Endothelial cell of umbilical vein (primary cell): ENCODE results near the gene GNB2. TPM values are rescaled to one million over a fixed set of nuclear protein-coding genes. Genes with fewer than 3 reads are reported as not detected.

ENCODE experiments used
- BruUV-seq: library from RNA; stranded (reverse); fragments of 400-500 nt; replicated peaks from 2 replicates; lab custom pipeline; 2021; lab: Mats Ljungman, UMichigan
- CTCF ChIA-PET: fragments of 300-600, 350-600 bp; sonication (Branson Sonifier 250); formaldehyde crosslinking; loops from one replicate; lab custom pipeline; 2021; ENCODE audit warnings: antibody characterized with exemption, inconsistent platforms; lab: Charles Lee
- POLR2A ChIA-PET: fragments of 300-600, 350-600 bp; sonication (Branson Sonifier 250); formaldehyde crosslinking; loops from one replicate; lab custom pipeline; 2021; ENCODE audit warnings: antibody characterized with exemption, inconsistent platforms; lab: Charles Lee
- DNase-seq: peaks from one replicate; pipeline ENCODE4 v3.0.0-alpha.2; 2011; ENCODE audit warnings: low read depth, low spot score
- FAIRE-seq: peaks from 2 replicates; lab custom pipeline; 2011; peaks lifted over from hg19 to GRCh38; lab: Jason Lieb, UNC
- H2AFZ ChIP-seq: 2 replicates; pipeline ENCODE4 v1.6.0; 2012; ENCODE audit warnings: low read depth, low read length, control low read depth, inconsistent platforms
- H3K27ac ChIP-seq: 2 replicates; pipeline ENCODE4 v1.5.1; 2011; ENCODE audit warnings: low read depth, mild to moderate bottlenecking, control low read depth, low read length, moderate library complexity; ENCODE audit not compliant: insufficient read depth
- H3K27me3 ChIP-seq, 2 experiments: 2 replicates each; pipeline versions ENCODE4 v1.6.0 to v1.6.1; 2011; ENCODE audit warnings: low read length in 2 of 2, mixed read lengths in 1 of 2; ENCODE audit not compliant: control insufficient read depth in 2 of 2, insufficient read depth in 2 of 2
- H3K36me3 ChIP-seq, 2 experiments: 2 replicates in 1 of 2; 3 replicates in 1 of 2; pipeline ENCODE4 v1.5.1; 2011; ENCODE audit warnings: low read length in 2 of 2, mild to moderate bottlenecking in 1 of 2, moderate library complexity in 1 of 2; ENCODE audit not compliant: control insufficient read depth in 2 of 2, insufficient read depth in 2 of 2; ENCODE audit errors: extremely low read depth in 1 of 2
- H3K4me1 ChIP-seq: 3 replicates; pipeline ENCODE4 v1.5.1; 2011; ENCODE audit warnings: mild to moderate bottlenecking, low read length; ENCODE audit not compliant: control insufficient read depth, insufficient read depth; ENCODE audit errors: extremely low read depth
- H3K4me2 ChIP-seq: 2 replicates; pipeline ENCODE4 v1.6.1; 2011; ENCODE audit warnings: low read length, control low read depth, mixed read lengths; ENCODE audit not compliant: insufficient read depth
- H3K4me3 ChIP-seq, 3 experiments: fragments of 200-600 bp in 1 of 3; sonication (generic), shearing (Covaris generic) in 1 of 3; replicated peaks in 1 of 3; 2 replicates each; pipeline ENCODE4 v1.5.1; 2011 to 2016; ENCODE audit warnings: control low read depth in 3 of 3, low read length in 3 of 3, mild to moderate bottlenecking in 2 of 3, inconsistent platforms in 1 of 3, low read depth in 1 of 3, moderate library complexity in 1 of 3; ENCODE audit not compliant: insufficient read depth in 1 of 3
- H3K79me2 ChIP-seq: 2 replicates; pipeline ENCODE4 v1.6.0; 2012; ENCODE audit warnings: low read length, inconsistent platforms; ENCODE audit not compliant: control insufficient read depth, insufficient read depth
- H3K9ac ChIP-seq: replicated peaks from 2 replicates; pipeline ENCODE3; 2011; ENCODE audit warnings: low read length, control low read depth; ENCODE audit not compliant: insufficient read depth; ENCODE audit errors: extremely low read depth
- H3K9me1 ChIP-seq: replicated peaks from 3 replicates; pipeline ENCODE4 v1.6.0; 2011; ENCODE audit warnings: mild to moderate bottlenecking, low read length; ENCODE audit not compliant: control insufficient read depth, insufficient read depth; ENCODE audit errors: extremely low read depth
- H3K9me3 ChIP-seq: replicated peaks from 2 replicates; pipeline ENCODE4 v1.5.1; 2012; ENCODE audit warnings: low read length, inconsistent platforms; ENCODE audit not compliant: control insufficient read depth, insufficient read depth
- H4K20me1 ChIP-seq: replicated peaks from 2 replicates; pipeline ENCODE3; 2011; ENCODE audit warnings: mild to moderate bottlenecking, low read length; ENCODE audit not compliant: control insufficient read depth, insufficient read depth; ENCODE audit errors: extremely low read depth
- EZH2 ChIP-seq: IDR thresholded peaks from 2 replicates; pipeline ENCODE4 v1.6.1; 2012; ENCODE audit warnings: borderline replicate concordance, low read depth, mild to moderate bottlenecking, moderate library complexity, low read length, inconsistent platforms; ENCODE audit not compliant: severe bottlenecking
- FOS ChIP-seq: IDR thresholded peaks from 2 replicates; pipeline ENCODE4 v1.6.1; 2011; ENCODE audit warnings: mild to moderate bottlenecking, low read length, moderate library complexity, borderline replicate concordance; ENCODE audit not compliant: insufficient read depth
- GATA2 ChIP-seq: IDR thresholded peaks from 2 replicates; pipeline ENCODE4 v1.7.0; 2011; ENCODE audit warnings: low read depth, mild to moderate bottlenecking, moderate library complexity, mixed read lengths, low read length; ENCODE audit not compliant: insufficient read length, insufficient read depth
- JUN ChIP-seq: IDR thresholded peaks from 2 replicates; pipeline ENCODE4 v1.6.1; 2011; ENCODE audit warnings: borderline replicate concordance, low read depth; ENCODE audit not compliant: insufficient read length, insufficient read depth
- MAX ChIP-seq: IDR thresholded peaks from 2 replicates; pipeline ENCODE4 v1.6.1; 2011; ENCODE audit not compliant: insufficient read depth, insufficient read length
- MYC ChIP-seq: IDR thresholded peaks from one replicate; pipeline ENCODE4 v1.6.1; 2011; ENCODE audit warnings: mild to moderate bottlenecking, low read depth, low read length
- POLR2A ChIP-seq: IDR thresholded peaks from 2 replicates; pipeline ENCODE4 v1.6.1; 2012; ENCODE audit warnings: low read depth, mild to moderate bottlenecking, control low read depth, low read length
- POLR2AphosphoS5 ChIP-seq: IDR thresholded peaks from 2 replicates; pipeline ENCODE4 v1.6.1; 2012; ENCODE audit warnings: low read depth, mild to moderate bottlenecking, control low read depth, low read length, moderate library complexity; ENCODE audit not compliant: insufficient read depth
- dilution Hi-C: fragments of 300-500 bp; cut with MboI; formaldehyde crosslinking; loops from one replicate; pipeline ENCODE4 v1.15.0; 2019; ENCODE audit warnings: low sequenced_read_pairs; ENCODE audit not compliant: extremely low pct_ligation_motif_present
- intact Hi-C: fragments of 100-400 bp; cut with micrococcal nuclease; formaldehyde crosslinking; loops from one replicate; pipeline ENCODE4 v1.10.0; 2022
- polyA plus RNA-seq, 4 experiments: library from polyadenylated mRNA; depleted of rRNA in 3 of 4; stranded (reverse) in 3 of 4; unstranded in 1 of 4; fragments of >200 nt; gene quantifications; 2 replicates each; pipeline versions ENCODE4 v1.2.1 to v1.2.3, GENCODE V29; 2011 to 2012; ENCODE audit warnings: missing spikeins in 1 of 4
- total RNA-seq: library from RNA; stranded (reverse); gene quantifications from 2 replicates; pipeline ENCODE4 v1.2.3, GENCODE V29; 2021
- TF ChIP-seq, protein P1 (sequence below), 2 donors: IDR thresholded peaks; 1 replicate in 1 of 2; 2 replicates in 1 of 2; pipeline ENCODE4 v1.5.1; 2011; ENCODE audit warnings: low read length in 2 of 2, mild to moderate bottlenecking in 2 of 2, moderate library complexity in 2 of 2, control low read depth in 1 of 2, inconsistent platforms in 1 of 2, low read depth in 1 of 2; ENCODE audit not compliant: insufficient read depth in 1 of 2; ENCODE audit errors: extremely low read depth in 1 of 2

The GNB2 gene
- total and polyA plus RNA-seq, 2 donors (not counting 3 experiments of a cell fraction or from before 2014, with no cell fraction given): 297 to 433 TPM

GRCh38 chr7:100626055-100626454 lies 47.5 kb upstream of the GNB2 start:
- DNase-seq (no peak), FAIRE-seq (no peak)
- Histone ChIP-seq H3K4me2 (no peak overlapping the region), H3K27ac (no peak overlapping the region), H4K20me1 (no peaks in the 10 kb centered on the region), H3K9me3 (no peaks in the 10 kb centered on the region), H3K36me3 (no peaks in the 10 kb centered on the region), H3K27me3 (no peaks in the 10 kb centered on the region), H3K9me1 (no peaks in the 10 kb centered on the region), H3K79me2 (no peaks in the 10 kb centered on the region), H3K4me3 (no peak overlapping the region), H3K9ac (no peak overlapping the region), H2AFZ (peak overlapping the region; percentile 83), H3K4me1 (peaks cover 3% of the 10 kb centered on the region)
- TF ChIP-seq JUN: no peak
- TF ChIP-seq POLR2AphosphoS5: no peak
- TF ChIP-seq, protein P1, sequence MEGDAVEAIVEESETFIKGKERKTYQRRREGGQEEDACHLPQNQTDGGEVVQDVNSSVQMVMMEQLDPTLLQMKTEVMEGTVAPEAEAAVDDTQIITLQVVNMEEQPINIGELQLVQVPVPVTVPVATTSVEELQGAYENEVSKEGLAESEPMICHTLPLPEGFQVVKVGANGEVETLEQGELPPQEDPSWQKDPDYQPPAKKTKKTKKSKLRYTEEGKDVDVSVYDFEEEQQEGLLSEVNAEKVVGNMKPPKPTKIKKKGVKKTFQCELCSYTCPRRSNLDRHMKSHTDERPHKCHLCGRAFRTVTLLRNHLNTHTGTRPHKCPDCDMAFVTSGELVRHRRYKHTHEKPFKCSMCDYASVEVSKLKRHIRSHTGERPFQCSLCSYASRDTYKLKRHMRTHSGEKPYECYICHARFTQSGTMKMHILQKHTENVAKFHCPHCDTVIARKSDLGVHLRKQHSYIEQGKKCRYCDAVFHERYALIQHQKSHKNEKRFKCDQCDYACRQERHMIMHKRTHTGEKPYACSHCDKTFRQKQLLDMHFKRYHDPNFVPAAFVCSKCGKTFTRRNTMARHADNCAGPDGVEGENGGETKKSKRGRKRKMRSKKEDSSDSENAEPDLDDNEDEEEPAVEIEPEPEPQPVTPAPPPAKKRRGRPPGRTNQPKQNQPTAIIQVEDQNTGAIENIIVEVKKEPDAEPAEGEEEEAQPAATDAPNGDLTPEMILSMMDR (IDR thresholded peaks at IDR 0.05; ENCODE audit: extremely low read depth in 1 of 2, insufficient read depth in 1 of 2, low read depth in 1 of 2, low read length in 2 of 2): no peak
- no peak for TF ChIP-seq POLR2A
- no peak for TF ChIP-seq FOS
- TF ChIP-seq GATA2: no peak
- TF ChIP-seq MAX: no peak
- TF ChIP-seq MYC: no peak
- no peak for TF ChIP-seq EZH2
- intact Hi-C loops: loop anchor here (1.0 to 5.0 kb wide), 3 partner anchors 14 to 66 kb away; partner anchors contain the start of genes ACTL6B, GIGYF1 and MOSPD3
- no TSS peak for BruUV-seq
- dilution Hi-C loops: no loop called here
- ChIA-PET POLR2A (interaction anchor here (0.7 kb wide), 1 partner anchor 338 kb away, joined by 3 read pairs; no protein-coding TSS in a partner anchor), CTCF (interaction anchor here (0.6 to 2.4 kb wide), 6 partner anchors 9 to 157 kb away, joined by 3 to 11 read pairs (median 4); partner anchors contain the start of gene MOSPD3)
